Ovary (tissue), 3 donors: ENCODE results near the gene WWC1.

Experiments used
- EP300 ChIP-seq: sonication (generic); formaldehyde crosslinking; IDR thresholded peaks from one replicate; pipeline ENCODE4 v1.6.1; 2017; ENCODE audit warnings: antibody characterized with exemption
- POLR2A ChIP-seq: fragments of 450-650 bp; IDR thresholded peaks from one replicate; pipeline ENCODE4 v1.6.1; 2017; ENCODE audit warnings: antibody characterized with exemption, mild to moderate bottlenecking, moderate library complexity
- TF ChIP-seq, protein P1 (sequence below), 3 donors: fragments of 450-650 bp in 2 of 3; fragments of 200-600 bp in 1 of 3; IDR thresholded peaks; one replicate each; pipeline versions ENCODE4 v1.5.1 to v1.8.0; 2016 to 2022; ENCODE audit warnings: antibody characterized with exemption in 3 of 3, mild to moderate bottlenecking in 1 of 3
- donor health status: DM: no; HTN: no; CAD: no.

- TF ChIP-seq, protein P1, sequence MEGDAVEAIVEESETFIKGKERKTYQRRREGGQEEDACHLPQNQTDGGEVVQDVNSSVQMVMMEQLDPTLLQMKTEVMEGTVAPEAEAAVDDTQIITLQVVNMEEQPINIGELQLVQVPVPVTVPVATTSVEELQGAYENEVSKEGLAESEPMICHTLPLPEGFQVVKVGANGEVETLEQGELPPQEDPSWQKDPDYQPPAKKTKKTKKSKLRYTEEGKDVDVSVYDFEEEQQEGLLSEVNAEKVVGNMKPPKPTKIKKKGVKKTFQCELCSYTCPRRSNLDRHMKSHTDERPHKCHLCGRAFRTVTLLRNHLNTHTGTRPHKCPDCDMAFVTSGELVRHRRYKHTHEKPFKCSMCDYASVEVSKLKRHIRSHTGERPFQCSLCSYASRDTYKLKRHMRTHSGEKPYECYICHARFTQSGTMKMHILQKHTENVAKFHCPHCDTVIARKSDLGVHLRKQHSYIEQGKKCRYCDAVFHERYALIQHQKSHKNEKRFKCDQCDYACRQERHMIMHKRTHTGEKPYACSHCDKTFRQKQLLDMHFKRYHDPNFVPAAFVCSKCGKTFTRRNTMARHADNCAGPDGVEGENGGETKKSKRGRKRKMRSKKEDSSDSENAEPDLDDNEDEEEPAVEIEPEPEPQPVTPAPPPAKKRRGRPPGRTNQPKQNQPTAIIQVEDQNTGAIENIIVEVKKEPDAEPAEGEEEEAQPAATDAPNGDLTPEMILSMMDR (IDR thresholded peaks at IDR 0.05), result no peak
- no peak for TF ChIP-seq EP300
- TF ChIP-seq POLR2A, result no peak
Observed at GRCh38 chr5:168426007-168426863, 134.8 kb downstream of the WWC1 start.
